Measurements from ENCODE around the gene HIVEP3.

HIVEP3 gene

GRCh38 chr1:41773842-41774241 lies 144.9 kb downstream of the HIVEP3 start:
- Histone ChIP-seq H3K18ac (ENCODE audit: low read length) (no peak overlapping the region), H3K36me3 (ENCODE audit: control insufficient read depth, insufficient read depth, low read length) (no peaks in the 10 kb centered on the region), H3K4me3 (ENCODE audit: low read length) (no peak overlapping the region), H2AK5ac (ENCODE audit: low read length) (no peak overlapping the region), H3K27me3 (ENCODE audit: insufficient read depth, low read length, poor library complexity) (no peaks in the 10 kb centered on the region), H3K79me2 (ENCODE audit: control insufficient read depth, insufficient read depth, low read length) (no peaks in the 10 kb centered on the region), H3K9ac (ENCODE audit: low read length) (no peak overlapping the region), H3K56ac (ENCODE audit: low read length) (no peak overlapping the region), H4K5ac (ENCODE audit: low read length) (no peak overlapping the region), H3K23ac (ENCODE audit: low read length) (no peak overlapping the region), H2BK15ac (replicated peaks; ENCODE audit: low read depth) (no peak overlapping the region), H3K4me1 (ENCODE audit: control insufficient read depth, low read depth, low read length) (no peaks in the 10 kb centered on the region), H3K79me1 (ENCODE audit: low read length) (no peaks in the 10 kb centered on the region), H3K27ac (ENCODE audit: low read depth, low read length) (no peak overlapping the region), H4K8ac (ENCODE audit: low read depth, low read length) (no peak overlapping the region), H2BK5ac (ENCODE audit: low read length) (no peak overlapping the region), H3K4me2 (ENCODE audit: low read length) (no peak overlapping the region), H3K4ac (ENCODE audit: low read depth, low read length) (no peak overlapping the region), H2BK120ac (ENCODE audit: low read depth, low read length) (no peak overlapping the region)
- DNase-seq, result no peak
- WGBS (ENCODE audit: extremely low coverage, insufficient coverage, low lambda C conversion rate), result no CpG with 5 or more reads among the region's 3 CpGs

DNA sequence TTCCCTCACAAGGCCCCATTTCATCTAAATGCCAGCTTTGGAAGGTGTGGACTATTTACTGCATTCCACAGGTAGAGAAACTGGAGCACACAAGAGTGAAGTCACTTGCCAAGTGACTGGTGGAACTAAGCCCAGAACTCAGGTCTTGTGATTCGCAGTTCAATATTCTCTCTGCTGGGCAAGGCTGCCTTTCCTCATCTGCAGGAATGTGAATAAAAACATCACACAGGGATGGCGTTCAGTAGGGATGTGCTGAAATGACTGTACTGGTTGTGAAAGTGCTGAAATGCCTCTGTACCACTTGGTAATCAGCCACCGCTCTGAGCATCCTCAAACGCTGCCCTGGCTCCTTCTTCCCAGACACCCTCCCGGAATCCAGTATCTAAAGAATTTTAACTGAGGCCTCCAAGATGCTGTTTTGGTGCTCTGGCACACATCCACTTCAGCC lies 145.6 kb downstream of the HIVEP3 start:
- H3K4me2 ChIP-seq (ENCODE audit: low read length), result no peak overlapping the region
- no peak overlapping the region for H2BK15ac ChIP-seq (replicated peaks; ENCODE audit: low read depth)
- DNase-seq, result no peak
- no peaks in the 10 kb centered on the region for H3K79me1 ChIP-seq (ENCODE audit: low read length)
- no peak overlapping the region for H2BK120ac ChIP-seq (ENCODE audit: low read depth, low read length)
- H3K27ac ChIP-seq (ENCODE audit: low read depth, low read length), result no peak overlapping the region
- H3K4me3 ChIP-seq (ENCODE audit: low read length), result no peak overlapping the region
- H3K23ac ChIP-seq (ENCODE audit: low read length), result no peak overlapping the region
- no peak overlapping the region for H4K5ac ChIP-seq (ENCODE audit: low read length)
- H3K56ac ChIP-seq (ENCODE audit: low read length), result no peak overlapping the region
- no peak overlapping the region for H3K4ac ChIP-seq (ENCODE audit: low read depth, low read length)
- H3K79me2 ChIP-seq (ENCODE audit: control insufficient read depth, insufficient read depth, low read length), result no peaks in the 10 kb centered on the region
- H3K36me3 ChIP-seq (ENCODE audit: control insufficient read depth, insufficient read depth, low read length), result no peaks in the 10 kb centered on the region
- H3K18ac ChIP-seq (ENCODE audit: low read length), result no peak overlapping the region
- H2AK5ac ChIP-seq (ENCODE audit: low read length), result no peak overlapping the region
- no peak overlapping the region for H4K8ac ChIP-seq (ENCODE audit: low read depth, low read length)
- no peak overlapping the region for H3K9ac ChIP-seq (ENCODE audit: low read length)
- H3K4me1 ChIP-seq (ENCODE audit: control insufficient read depth, low read depth, low read length), result no peaks in the 10 kb centered on the region
- H2BK5ac ChIP-seq (ENCODE audit: low read length), result no peak overlapping the region
- H3K27me3 ChIP-seq (ENCODE audit: insufficient read depth, low read length, poor library complexity), result no peaks in the 10 kb centered on the region
- WGBS (ENCODE audit: extremely low coverage, insufficient coverage, low lambda C conversion rate), result no CpG with 5 or more reads among the region's 5 CpGs

GRCh38 chr1:41769068-41769467 lies 149.7 kb downstream of the HIVEP3 start:
- H3K9ac ChIP-seq (ENCODE audit: low read length), result no peak overlapping the region
- no peak overlapping the region for H2BK120ac ChIP-seq (ENCODE audit: low read depth, low read length)
- no CpG with 5 or more reads among the region's 2 CpGs for WGBS (ENCODE audit: extremely low coverage, insufficient coverage, low lambda C conversion rate)
- H3K56ac ChIP-seq (ENCODE audit: low read length), result no peak overlapping the region
- no peaks in the 10 kb centered on the region for H3K4me1 ChIP-seq (ENCODE audit: control insufficient read depth, low read depth, low read length)
- H3K79me1 ChIP-seq (ENCODE audit: low read length), result no peaks in the 10 kb centered on the region
- H2BK15ac ChIP-seq (replicated peaks; ENCODE audit: low read depth), result no peak overlapping the region
- H2BK5ac ChIP-seq (ENCODE audit: low read length), result no peak overlapping the region
- H3K27ac ChIP-seq (ENCODE audit: low read depth, low read length), result no peak overlapping the region
- H3K4me3 ChIP-seq (ENCODE audit: low read length), result no peak overlapping the region
- H3K18ac ChIP-seq (ENCODE audit: low read length), result no peak overlapping the region
- no peak overlapping the region for H4K8ac ChIP-seq (ENCODE audit: low read depth, low read length)
- H2AK5ac ChIP-seq (ENCODE audit: low read length), result no peak overlapping the region
- H3K4ac ChIP-seq (ENCODE audit: low read depth, low read length), result no peak overlapping the region
- no peaks in the 10 kb centered on the region for H3K36me3 ChIP-seq (ENCODE audit: control insufficient read depth, insufficient read depth, low read length)
- no peak for DNase-seq
- H3K79me2 ChIP-seq (ENCODE audit: control insufficient read depth, insufficient read depth, low read length), result no peaks in the 10 kb centered on the region
- no peak overlapping the region for H3K4me2 ChIP-seq (ENCODE audit: low read length)
- no peaks in the 10 kb centered on the region for H3K27me3 ChIP-seq (ENCODE audit: insufficient read depth, low read length, poor library complexity)
- H4K5ac ChIP-seq (ENCODE audit: low read length), result no peak overlapping the region
- H3K23ac ChIP-seq (ENCODE audit: low read length), result no peak overlapping the region

GRCh38 chr1:41768583-41768982 lies 150.1 kb downstream of the HIVEP3 start:
- no peak for DNase-seq
- H2AK5ac ChIP-seq (ENCODE audit: low read length), result no peak overlapping the region
- no peak overlapping the region for H3K4me2 ChIP-seq (ENCODE audit: low read length)
- H3K36me3 ChIP-seq (ENCODE audit: control insufficient read depth, insufficient read depth, low read length), result no peaks in the 10 kb centered on the region
- H3K9ac ChIP-seq (ENCODE audit: low read length), result no peak overlapping the region
- no peak overlapping the region for H2BK15ac ChIP-seq (replicated peaks; ENCODE audit: low read depth)
- H3K56ac ChIP-seq (ENCODE audit: low read length), result no peak overlapping the region
- H3K4me3 ChIP-seq (ENCODE audit: low read length), result no peak overlapping the region
- H2BK120ac ChIP-seq (ENCODE audit: low read depth, low read length), result no peak overlapping the region
- H3K23ac ChIP-seq (ENCODE audit: low read length), result no peak overlapping the region
- no peak overlapping the region for H3K4ac ChIP-seq (ENCODE audit: low read depth, low read length)
- no peak overlapping the region for H3K27ac ChIP-seq (ENCODE audit: low read depth, low read length)
- no peak overlapping the region for H4K5ac ChIP-seq (ENCODE audit: low read length)
- no peak overlapping the region for H2BK5ac ChIP-seq (ENCODE audit: low read length)
- H3K18ac ChIP-seq (ENCODE audit: low read length), result no peak overlapping the region
- H3K79me2 ChIP-seq (ENCODE audit: control insufficient read depth, insufficient read depth, low read length), result no peaks in the 10 kb centered on the region
- no peaks in the 10 kb centered on the region for H3K27me3 ChIP-seq (ENCODE audit: insufficient read depth, low read length, poor library complexity)
- H3K79me1 ChIP-seq (ENCODE audit: low read length), result no peaks in the 10 kb centered on the region
- WGBS (ENCODE audit: extremely low coverage, insufficient coverage, low lambda C conversion rate), result no CpG with 5 or more reads among the region's 6 CpGs
- no peaks in the 10 kb centered on the region for H3K4me1 ChIP-seq (ENCODE audit: control insufficient read depth, low read depth, low read length)
- no peak overlapping the region for H4K8ac ChIP-seq (ENCODE audit: low read depth, low read length)

DNA sequence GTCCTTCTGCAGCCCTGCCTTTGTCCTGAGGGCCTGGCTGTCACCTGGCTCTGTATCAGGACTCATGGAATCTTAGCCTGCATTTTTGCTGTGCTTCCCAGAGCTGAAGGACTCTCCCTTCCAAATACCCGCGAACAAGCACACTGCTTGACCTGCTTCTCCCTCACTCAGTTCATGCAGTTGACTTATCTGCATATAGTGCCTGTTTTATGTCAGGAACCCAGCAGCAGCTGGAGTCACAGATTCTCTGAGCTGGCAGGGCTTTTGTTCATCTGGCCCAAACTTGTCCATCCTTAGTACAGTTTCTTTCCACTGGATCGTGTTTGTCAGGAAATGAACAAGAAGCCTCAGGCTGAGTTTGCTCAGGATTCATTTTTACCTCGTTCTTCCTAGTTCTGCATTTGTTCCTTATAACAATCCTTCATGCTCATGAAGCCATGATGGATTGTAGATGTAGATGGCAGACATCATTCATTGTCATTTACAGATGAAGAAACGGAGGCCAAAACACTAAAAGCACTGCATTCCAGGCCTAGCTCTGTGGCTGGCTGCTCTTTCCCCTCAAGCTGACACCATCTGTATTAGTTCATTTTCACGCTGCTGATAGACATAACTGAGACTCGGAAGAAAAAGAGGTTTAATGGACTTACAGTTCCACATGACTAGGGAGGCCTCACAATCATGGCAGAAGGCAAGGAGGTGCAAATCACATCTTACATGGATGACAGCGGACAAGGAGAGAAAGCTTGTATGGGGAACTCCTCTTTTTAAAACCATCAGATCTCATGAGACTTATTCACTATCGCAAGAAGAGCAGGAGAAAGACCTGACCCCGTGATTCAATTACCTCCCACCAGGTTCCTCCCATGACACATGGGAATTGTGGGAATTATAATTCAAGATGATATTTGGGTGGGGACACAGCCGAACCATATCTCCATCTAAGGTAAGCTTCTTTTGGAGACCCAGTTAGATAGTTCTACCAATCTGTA lies 150.9 kb downstream of the HIVEP3 start:
- no peaks in the 10 kb centered on the region for H3K27me3 ChIP-seq (ENCODE audit: insufficient read depth, low read length, poor library complexity)
- no peak overlapping the region for H2BK5ac ChIP-seq (ENCODE audit: low read length)
- no peaks in the 10 kb centered on the region for H3K4me1 ChIP-seq (ENCODE audit: control insufficient read depth, low read depth, low read length)
- H4K5ac ChIP-seq (ENCODE audit: low read length), result no peak overlapping the region
- H3K4ac ChIP-seq (ENCODE audit: low read depth, low read length), result no peak overlapping the region
- DNase-seq, result no peak
- H2BK15ac ChIP-seq (replicated peaks; ENCODE audit: low read depth), result no peak overlapping the region
- no peak overlapping the region for H4K8ac ChIP-seq (ENCODE audit: low read depth, low read length)
- H3K36me3 ChIP-seq (ENCODE audit: control insufficient read depth, insufficient read depth, low read length), result no peaks in the 10 kb centered on the region
- WGBS (ENCODE audit: extremely low coverage, insufficient coverage, low lambda C conversion rate), result no CpG with 5 or more reads among the region's 11 CpGs
- H3K56ac ChIP-seq (ENCODE audit: low read length), result no peak overlapping the region
- H3K79me2 ChIP-seq (ENCODE audit: control insufficient read depth, insufficient read depth, low read length), result no peaks in the 10 kb centered on the region
- no peak overlapping the region for H2BK120ac ChIP-seq (ENCODE audit: low read depth, low read length)
- no peak overlapping the region for H2AK5ac ChIP-seq (ENCODE audit: low read length)
- no peak overlapping the region for H3K23ac ChIP-seq (ENCODE audit: low read length)
- H3K9ac ChIP-seq (ENCODE audit: low read length), result no peak overlapping the region
- no peak overlapping the region for H3K27ac ChIP-seq (ENCODE audit: low read depth, low read length)
- H3K18ac ChIP-seq (ENCODE audit: low read length), result no peak overlapping the region
- no peak overlapping the region for H3K4me3 ChIP-seq (ENCODE audit: low read length)
- H3K4me2 ChIP-seq (ENCODE audit: low read length), result no peak overlapping the region
- H3K79me1 ChIP-seq (ENCODE audit: low read length), result no peaks in the 10 kb centered on the region
